Measurements from ENCODE around the gene LYZL1.
"Not testable (repeated sequence)": the region's sequence is repeated elsewhere in the genome, so short reads cannot be mapped to it uniquely, and the experiment has no call there.

The LYZL1 gene

DNA sequence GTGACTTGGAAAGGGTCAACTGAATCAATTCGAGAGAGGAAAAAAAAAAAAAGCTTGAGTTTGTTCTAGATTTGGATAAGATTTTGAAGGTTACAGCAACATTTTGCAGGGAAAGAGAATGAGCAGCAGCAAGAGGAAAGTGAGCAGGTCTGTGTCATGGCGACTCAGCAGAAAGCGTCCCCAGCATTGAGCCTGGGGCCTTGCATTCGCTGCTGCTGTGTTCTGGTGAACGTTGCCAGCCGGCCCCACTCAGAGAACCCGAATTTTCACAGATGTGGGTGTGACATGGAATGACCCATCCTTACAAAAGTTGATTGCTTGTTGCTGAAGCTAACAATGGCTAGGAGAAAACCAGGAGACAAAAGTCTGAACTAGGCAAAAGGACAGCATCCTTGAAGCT is 21.6 kb downstream of the LYZL1 start:
- not testable (repeated sequence) for DNase-seq

DNA sequence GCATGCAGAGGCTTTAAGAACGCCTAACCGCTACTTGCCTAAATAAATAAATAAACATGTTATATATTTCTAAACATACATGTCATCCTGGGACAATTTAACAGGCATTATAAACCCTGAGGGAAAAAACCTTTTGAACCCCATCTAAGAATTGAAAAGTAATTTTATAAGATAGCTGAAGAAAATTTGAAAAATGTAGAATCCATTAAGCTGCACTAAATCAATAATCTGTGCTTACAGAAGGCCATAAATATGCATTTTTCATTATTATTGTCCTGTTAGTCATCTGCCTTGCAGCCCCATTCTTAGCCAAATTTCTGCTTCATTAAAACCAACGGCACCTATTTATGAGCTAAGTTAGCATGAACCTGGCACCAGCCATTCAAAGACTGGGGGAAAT is 24.2 kb downstream of the LYZL1 start:
- DNase-seq: no peak

DNA sequence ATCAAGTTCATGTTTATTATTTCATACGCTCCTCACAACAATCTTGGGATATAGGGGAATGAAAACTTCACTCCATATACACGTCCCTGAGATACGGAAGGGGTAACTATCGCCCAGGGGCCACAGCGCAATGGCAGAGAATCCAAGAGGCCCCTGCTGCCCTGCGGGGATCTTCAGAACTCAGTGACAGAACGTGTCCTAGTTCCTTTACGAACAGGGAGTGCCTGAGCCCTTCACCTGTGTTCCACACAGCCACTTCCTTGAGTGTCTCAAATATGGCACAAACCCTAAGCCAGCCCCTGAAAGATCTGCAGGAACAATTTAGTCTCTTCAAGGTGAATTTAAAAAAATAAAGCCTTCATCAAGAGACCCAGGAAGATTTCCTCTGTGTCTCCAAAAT is 25.9 kb downstream of the LYZL1 start:
- DNase-seq: no peak

DNA sequence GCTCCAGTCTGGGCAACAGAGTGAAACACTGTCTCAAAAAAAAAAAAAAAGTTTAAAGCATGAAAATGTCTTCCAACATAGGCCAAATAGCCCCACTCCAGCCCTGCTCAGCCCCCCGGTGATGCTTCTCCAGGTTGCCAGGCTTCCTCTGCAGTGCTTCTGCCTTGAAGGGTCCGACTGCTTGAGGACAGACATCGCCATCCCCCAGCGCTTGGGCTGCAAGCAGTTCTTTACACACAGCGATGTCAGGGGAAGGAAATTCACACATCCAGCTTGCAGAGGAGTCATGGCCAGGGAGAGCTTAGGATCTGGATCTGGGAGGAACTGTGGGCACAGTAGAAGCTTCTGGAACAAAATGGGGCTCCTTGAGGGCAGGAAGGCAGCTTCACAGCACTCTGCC is 26.9 kb downstream of the LYZL1 start:
- DNase-seq: no peak

DNA sequence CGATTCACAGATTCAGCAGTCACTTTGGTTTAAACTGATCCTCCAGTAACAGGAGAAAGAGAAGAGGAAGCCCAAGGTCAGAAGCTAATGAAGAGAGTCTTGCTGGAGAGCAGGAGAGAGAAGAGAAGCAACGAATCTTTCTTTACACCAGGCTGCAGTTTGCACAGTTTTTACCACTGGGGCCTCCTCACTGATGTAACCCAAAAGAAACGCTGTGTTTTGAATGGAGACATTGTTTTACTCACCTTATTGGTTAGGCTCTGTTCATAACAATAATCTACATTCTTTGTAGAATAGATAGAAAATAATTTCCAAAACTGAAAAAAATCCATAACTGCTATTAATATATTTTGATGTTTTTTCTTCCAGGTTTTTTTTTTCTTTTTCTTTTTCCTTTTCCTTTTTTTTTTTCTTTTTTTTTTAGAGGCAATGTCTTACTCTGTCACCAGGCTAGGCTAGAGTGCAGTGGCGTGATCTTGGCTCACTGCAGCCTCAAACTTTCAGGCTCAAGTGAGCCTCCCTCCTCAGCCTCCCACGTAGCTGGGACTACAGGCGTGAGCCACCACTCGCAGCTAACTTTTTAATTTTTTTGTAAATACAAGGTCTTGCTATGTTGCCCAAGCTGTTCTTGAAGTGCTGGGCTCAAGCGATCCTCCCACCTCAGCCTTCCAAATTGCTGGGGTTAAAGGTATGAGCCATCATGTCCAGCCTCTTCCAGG is 27.6 kb downstream of the LYZL1 start:
- no peak for DNase-seq

DNA sequence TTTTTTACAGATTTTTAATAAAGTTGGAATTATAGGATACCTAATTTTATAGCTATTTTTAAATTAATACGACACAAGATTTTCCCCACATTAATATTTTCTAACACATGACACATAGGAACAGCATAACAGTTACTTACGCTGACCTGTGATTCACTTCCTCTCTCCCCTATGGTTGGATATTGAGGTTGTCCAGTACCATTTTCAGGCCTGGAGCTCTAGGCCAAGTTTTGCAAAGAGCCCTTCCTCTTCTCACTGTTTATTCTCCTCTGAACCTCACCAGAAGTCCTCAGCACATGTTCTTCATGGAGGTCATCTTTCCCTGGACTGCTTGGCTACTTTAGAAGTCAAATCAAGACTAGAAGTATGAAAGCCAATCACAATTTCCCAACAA is 28.2 kb downstream of the LYZL1 start:
- no peak for DNase-seq

DNA sequence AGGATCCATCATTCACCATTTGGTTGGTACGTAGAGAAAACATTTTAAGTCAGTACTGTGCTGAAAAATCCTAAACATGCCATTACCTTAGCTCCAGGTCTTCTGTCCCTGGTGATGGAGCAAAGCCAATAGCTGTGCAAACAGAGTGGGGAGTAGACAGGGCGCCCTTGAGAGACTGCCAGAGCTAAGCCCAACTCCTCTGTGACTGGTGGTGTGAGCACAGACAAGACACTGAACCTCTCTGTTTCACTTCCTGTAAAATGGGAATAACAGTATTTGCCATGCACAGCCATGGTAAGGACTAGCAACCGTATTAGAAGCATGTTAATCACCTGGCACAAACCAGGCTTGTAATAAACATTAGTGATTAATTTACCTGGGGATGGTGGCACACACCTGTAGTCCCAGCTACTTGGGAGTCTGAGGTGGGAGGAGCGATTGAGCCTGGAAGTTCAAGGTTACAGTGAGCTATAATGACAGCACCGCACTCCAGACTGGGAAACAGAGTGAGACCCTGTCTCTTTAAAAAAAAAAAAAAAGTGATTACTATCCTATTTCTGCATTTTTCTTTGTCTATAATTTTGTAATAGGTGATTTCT is 28.7 kb downstream of the LYZL1 start:
- no peak for DNase-seq

DNA sequence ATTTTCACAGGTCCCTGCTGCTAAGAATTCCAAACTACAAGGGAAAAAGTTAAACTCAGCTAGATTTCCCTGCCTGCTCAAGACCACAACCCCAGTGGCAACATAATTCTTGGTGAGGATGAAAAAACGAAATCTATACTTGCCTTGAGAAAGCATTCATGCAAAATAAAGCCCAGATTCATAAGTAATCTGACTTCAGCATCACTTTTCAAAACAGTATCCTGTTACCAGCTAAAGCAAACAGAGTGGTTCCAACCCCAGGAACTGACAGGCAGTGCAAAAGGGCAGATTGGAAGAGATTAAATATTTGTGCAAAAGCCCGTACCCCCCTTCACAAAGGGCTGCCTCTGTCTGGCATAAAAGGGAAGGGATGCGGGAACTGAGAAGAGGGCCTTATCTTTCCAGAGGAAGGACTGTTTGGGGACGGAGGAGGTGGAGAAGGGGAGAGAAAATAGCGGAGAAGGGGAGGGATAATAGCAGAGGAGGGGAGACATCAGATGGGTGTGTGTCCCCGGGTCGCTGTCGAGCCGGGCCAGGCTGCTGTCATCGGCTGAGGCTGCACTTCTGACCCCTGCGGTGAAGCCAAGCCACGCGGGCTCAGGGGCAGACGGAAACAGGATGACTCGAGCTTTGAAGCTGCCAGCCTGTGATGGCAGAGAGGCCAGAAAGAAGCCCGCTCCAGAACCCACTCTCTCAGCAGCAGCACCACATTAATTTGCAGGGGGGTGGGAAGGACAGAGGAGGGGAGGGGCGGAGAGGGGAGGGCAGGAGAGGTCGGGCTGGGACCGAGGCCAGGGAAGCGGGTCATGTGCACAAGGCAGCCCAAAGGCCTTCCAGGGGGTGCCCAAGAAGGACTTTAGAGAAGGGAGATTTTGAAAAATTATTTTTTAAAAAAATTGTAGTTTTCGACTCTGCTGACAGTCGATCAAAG is 29.5 kb downstream of the LYZL1 start:
- peak; percentile 14 for DNase-seq

DNA sequence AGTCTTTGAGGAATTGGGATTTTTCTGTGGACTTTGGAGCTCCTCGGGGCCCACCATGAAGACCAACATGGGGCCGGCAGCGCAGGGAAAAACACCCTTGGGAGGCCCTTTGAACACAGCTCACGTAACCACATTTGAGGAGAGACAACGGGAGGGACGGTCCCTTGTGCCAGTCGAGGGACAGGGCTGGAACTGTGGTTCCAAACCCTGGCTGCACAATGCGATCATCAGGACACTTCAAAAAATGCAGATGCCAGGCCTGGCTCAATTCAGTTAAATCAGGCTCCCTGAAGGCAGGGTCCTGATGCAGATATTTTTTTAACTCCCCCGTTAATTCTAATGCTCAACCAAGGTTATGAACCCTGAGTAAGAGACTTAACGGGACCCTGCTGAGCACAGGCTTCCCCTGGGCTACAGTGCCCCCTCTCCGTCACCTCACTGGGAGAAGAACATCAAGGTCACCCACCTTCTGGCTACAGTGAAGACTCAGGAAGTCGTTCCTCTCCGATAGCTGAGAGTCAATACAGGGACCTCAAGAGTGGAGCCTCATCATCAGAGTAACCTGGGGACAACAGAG is 30.4 kb downstream of the LYZL1 start:
- no peak for DNase-seq

DNA sequence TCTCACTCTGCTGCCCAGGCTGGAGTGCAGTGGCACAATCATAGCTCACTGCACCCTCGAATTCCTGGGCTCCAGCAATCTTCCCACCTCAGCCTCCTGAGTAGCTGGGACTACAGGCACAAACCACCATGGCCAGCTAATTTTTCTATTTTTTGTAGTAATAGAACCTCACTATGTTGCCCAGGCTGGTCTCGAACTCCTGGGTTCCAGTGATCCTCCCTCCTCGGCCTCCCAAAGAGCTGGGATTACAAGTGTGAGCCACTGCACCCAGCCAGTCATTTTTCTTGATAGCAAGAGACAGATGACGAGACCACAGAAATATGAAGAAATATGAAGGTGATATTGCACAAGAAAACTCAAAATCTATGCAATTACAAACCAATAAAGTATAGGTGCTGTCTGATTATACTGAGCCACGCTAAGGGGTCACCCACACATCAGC is 31.8 kb downstream of the LYZL1 start:
- not testable (repeated sequence) for DNase-seq

DNA sequence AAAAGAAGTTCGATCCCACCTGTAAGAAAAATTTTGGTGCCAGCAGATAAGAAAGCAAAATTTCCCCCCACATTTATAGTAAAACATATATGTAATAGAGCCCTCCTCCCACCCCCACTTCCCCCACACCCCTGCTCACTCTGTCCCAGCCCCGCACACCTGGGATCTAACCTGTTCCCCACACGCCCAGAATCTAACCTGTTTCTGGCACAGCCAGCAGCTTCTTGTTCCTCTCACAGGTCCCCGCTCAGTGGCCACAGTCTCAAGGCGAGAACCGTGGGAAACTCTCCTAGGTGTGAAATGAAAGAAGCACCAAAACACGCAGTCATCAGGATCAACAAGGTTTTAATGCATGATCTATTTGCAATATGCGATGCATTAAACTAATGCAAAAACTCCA is 32.8 kb downstream of the LYZL1 start:
- no peak for DNase-seq

DNA sequence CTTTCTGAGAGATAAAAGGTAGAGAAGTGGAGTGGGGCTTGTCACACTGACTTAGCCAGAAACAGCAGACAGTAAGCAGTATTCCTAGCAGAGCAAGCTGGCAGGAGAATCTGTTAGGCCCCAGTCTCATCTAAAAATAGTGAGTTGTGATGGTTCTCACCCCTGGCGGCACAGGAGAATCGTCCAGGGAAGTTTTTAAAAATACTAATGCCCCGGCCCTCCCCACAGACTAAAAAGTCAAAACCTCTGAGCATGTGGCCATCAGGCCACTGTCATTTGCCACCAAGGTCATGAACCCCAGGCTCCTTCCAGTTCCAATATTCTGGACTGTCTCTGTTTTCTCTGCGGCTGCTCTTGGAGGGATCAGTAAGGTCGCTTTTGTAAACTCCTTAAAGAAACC is 34.0 kb downstream of the LYZL1 start:
- DNase-seq: no peak

DNA sequence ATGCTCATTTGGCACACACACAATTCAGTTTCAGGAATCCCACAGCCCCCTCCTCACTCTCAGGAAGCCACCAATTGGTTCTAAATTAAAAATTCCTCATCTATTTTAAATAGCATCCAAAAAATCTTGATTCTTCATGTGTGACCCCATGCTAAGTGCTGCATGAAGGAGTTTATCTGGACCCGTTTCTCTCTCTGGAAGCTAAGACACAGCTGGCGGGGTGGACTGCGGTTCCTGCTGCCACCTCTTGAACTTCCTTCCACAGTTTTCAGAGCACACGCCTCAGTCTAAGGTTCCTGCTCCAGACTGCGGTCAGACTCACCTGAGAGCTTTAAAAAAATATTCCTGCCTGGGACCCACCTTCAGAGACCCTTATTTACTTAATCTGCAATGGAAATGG is 34.5 kb downstream of the LYZL1 start:
- DNase-seq: no peak

DNA sequence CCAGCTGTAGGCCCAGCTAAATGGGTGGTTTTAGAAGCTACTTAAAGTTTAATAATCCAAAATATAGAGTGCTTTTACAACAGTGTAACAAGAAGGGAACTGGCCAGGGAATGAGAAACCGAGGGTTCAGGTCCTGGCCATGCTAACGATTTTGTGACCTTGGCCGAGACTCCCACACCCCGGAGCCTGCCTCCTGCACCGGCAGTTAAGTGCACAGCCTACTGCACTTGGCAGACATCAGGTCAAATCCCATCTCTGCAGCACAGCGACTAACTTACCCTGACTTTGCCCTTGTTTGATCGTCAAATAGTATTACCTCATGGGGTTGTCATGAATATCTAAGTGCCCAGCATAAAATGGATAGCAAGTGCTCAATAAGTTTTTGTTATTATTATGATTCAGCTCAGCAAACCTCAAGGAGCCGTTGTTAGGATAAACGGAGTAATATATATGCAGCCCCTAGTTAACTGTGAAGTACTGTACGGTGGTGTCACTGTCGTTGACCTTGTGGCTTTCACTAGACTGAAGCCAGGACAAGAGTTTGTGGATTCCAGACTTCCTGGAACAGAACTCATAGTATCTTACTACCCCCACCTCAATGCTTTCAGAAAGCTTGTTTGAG is 35.5 kb downstream of the LYZL1 start:
- DNase-seq: no peak

DNA sequence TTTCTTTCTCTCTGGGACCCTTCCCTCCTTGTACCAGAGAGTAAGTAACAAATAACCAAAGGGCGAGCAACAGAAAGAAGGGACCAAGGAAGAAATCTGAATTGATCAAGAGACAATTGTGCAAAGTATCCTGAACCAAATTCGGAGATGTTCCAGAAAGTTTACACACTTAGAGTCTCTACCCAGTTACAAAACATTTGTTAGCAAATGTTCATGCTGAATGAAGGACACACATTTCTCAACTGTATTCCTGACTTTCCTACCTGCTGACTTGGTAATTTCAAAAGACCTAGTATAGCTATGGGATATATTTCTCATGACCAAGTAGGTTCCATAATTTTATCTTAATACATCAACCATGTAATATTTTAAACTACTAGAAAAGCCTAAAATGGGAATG is 37.4 kb downstream of the LYZL1 start:
- DNase-seq: no peak

DNA sequence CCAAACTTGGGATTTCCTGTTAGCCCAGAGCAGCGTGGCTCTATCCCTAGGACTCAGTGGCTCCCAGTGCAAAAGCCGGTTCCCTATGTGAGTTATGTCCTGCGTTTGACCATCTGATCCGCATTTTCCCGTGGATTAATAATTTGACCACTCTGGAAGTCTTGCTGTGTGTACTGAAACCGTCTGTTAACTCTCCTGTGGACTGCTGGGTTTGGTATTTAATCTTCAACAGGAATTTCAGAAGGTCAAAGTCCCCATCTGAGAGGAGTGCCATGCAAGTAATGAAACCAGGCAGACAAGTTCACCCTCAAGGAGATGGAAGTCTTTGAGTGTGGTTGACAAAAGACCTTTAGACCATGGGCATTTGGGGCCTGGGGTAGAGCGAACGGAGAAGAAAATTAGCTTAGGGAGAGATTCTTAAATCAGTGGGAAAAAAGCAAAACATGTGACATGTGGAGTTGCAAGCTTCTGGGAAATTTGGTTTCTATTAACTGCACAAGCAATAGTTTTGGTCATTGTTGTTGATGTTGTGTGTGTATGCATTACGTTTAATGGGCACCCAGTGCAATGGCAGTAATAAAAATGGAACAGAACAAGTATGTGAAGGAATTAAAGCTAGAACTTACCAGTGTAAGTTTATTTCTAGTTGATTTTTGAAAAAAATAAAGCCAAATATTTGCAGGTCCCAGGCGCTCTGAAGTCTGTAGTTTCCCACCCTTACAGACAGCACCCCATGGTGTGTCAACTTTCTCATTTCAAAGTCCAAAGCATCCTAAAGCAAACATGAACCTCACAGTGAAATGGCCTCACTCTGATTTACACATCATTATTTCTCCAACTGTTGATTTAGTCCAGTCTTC is 38.2 kb downstream of the LYZL1 start:
- DNase-seq: no peak

DNA sequence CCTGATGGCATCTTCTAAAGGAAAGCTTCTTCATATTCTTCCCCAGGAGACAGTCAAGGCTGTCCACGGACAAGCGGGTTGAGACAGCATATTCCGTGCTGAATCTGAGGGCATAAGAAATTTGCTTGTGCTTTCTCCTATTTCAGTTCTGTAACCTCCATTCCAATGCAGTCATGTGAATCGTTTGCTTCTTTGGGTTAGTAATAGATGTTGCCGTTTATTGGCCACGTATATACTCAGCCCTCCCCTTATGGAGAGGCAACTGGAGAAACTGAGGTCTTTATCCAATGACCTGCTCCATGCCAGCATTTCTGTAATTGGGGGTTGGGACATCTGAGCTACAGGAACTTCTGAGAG is 38.9 kb downstream of the LYZL1 start:
- DNase-seq: no peak

DNA sequence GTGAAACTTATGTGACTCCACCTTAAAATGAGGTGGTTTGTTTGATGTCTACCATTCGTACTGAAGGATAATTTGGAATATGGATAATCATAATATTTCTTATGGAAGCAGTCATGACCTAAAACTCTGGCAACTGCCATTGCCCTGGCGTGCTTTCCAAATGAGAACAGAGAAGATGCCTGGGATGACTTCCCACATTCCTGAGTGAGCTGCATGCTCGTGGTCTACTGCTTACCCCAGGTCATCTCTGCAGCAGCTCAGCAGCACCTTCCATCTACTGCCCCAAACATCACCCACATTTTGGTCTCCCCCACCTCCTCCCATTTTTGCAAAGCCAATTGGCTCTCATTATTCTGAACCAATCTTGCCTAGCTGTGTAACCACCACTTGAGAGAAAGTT is 40.1 kb downstream of the LYZL1 start:
- no peak for DNase-seq

DNA sequence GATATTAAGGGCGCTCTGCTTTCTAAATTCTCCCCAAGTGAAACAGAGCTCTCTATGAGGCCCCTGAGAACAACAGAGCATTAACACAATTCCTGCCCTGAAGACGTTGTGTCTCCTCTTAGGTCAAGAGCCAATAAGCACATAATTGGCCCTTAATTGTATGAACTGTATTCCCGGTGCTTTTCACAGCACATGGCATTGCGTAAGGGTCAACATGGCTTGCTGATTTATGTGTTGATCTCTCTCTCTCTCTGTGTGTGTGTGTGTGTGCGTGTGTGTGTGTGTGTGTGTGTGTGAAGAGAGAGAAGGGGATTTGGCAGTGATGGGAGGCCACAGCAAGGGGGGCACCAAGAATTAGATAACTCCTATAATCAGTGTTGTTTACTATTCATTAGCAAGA is 40.5 kb downstream of the LYZL1 start:
- DNase-seq: no peak

DNA sequence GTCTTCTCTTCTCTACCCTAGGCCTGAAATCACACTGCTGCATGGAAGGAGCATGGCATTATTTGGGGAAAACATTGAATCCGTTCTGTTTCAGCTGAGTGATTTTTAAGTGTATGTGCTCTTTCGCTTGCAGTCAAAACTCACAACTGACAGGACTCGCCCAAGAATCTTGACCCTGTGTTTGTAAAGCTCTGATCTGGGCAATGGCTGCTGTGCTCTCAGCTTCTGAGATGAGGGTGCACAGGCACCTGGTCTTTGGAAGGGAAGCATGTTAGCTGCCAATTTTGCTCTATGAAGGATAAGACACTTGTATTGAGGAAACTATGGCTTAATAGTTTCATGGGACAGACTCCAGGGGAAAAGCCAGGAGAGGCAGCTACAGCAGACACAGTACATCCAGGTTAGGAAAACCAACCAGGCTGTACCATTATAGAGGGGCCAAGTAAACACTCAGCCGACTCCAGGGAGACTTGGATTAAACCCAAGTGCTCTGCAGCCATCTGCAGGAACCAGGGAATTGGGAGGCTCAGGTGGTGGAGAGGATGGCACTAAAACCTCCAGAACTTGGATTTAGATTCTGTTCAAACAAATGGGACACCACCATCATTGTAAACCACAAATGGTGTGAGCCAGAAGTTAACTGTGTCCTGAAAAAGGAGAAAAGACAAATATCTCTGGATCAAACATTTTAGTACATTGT is 43.3 kb downstream of the LYZL1 start:
- DNase-seq: no peak

DNA sequence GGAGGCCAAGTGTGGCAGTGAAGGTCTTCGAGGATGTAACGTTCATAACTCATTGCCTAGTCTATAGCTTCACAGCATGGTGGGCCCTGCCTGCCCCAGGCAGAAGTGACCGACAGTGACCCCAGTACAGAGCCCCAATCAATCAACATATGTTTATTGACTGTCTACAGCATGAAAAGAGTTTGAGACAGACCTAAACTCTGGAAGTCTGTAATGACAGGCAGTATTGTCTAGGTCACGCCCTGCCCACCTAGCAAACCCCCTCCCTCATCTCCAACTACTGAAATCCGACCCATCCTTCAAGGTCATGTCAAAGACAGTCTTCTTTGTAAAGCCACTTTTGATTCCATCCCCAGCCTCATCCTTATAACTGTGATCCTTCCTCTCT is 43.9 kb downstream of the LYZL1 start:
- DNase-seq: no peak

DNA sequence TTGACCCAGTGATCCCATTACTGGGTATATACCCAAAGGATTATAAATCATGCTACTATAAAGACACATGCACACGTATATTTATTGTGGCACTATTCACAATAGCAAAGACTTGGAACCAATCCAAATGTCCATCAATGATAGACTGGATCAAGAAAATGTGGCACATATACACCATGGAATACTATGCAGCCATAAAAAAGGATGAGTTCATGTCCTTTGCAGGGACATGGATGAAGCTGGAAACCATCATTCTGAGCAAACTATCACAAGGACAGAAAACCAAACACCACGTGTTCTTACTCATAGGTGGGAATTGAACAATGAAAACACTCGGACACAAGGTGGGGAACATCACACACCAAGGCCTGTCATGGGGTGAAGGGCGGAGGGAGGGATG is 48.7 kb downstream of the LYZL1 start:
- DNase-seq: not testable (repeated sequence)

Measured in activated CD4-positive, alpha-beta T cell treated with anti-CD3 and anti-CD28 coated beads for 48 hours (primary cell).